Endothelial cell (in vitro differentiated cells): ENCODE results near the gene CLIC4. TPM values are rescaled to one million over a fixed set of nuclear protein-coding genes. Genes with fewer than 3 reads are reported as not detected.
A peak's percentile ranks its signal among the peaks of the same experiment; 100 is the strongest.
"Not testable (repeated sequence)": the region's sequence is repeated elsewhere in the genome, so short reads cannot be mapped to it uniquely, and the experiment has no call there.

ENCODE experiments used
- DNase-seq: peaks from one replicate; pipeline ENCODE4 v3.0.0; 2021; ENCODE audit warnings: low spot score
- H3K27ac Mint-ChIP-seq: one replicate; pipeline ENCODE4 v1.8.0; 2021; ENCODE audit warnings: mixed read lengths, inconsistent platforms; ENCODE audit not compliant: unreplicated experiment
- H3K27me3 Mint-ChIP-seq: one replicate; pipeline ENCODE4 v1.8.0; 2021; ENCODE audit warnings: mild to moderate bottlenecking, moderate library complexity, mixed read lengths, inconsistent platforms; ENCODE audit not compliant: unreplicated experiment
- H3K36me3 Mint-ChIP-seq: one replicate; pipeline ENCODE4 v1.8.0; 2021; ENCODE audit warnings: mild to moderate bottlenecking, low read depth, mixed read lengths, inconsistent platforms; ENCODE audit not compliant: unreplicated experiment
- H3K4me1 Mint-ChIP-seq: one replicate; pipeline ENCODE4 v1.8.0; 2021; ENCODE audit warnings: mild to moderate bottlenecking, mixed read lengths, inconsistent platforms; ENCODE audit not compliant: unreplicated experiment
- H3K4me3 Mint-ChIP-seq: one replicate; pipeline ENCODE4 v1.8.0; 2021; ENCODE audit warnings: mild to moderate bottlenecking, mixed read lengths, inconsistent platforms; ENCODE audit not compliant: unreplicated experiment
- H3K9me3 Mint-ChIP-seq: one replicate; pipeline ENCODE4 v1.8.0; 2021; ENCODE audit warnings: mixed read lengths, inconsistent platforms; ENCODE audit not compliant: unreplicated experiment
- total RNA-seq: library from RNA; stranded (reverse); fragmentation: NEBNext Ultra II Directional; extraction: Animal tissue kit (Norgen Biotek cat#: 25700); gene quantifications from one replicate; pipeline ENCODE4 v1.2.1, GENCODE V29; 2021; ENCODE audit not compliant: unreplicated experiment
- TF ChIP-seq, protein P1 (sequence below): fragments of 200-600 bp; sonication (generic); IDR thresholded peaks from one replicate; pipeline ENCODE4 v1.5.0; 2021; ENCODE audit warnings: antibody characterized with exemption; ENCODE audit not compliant: unreplicated experiment

Gene CLIC4
- total RNA-seq, 1 donor from 2014 or later = 109 TPM

DNA sequence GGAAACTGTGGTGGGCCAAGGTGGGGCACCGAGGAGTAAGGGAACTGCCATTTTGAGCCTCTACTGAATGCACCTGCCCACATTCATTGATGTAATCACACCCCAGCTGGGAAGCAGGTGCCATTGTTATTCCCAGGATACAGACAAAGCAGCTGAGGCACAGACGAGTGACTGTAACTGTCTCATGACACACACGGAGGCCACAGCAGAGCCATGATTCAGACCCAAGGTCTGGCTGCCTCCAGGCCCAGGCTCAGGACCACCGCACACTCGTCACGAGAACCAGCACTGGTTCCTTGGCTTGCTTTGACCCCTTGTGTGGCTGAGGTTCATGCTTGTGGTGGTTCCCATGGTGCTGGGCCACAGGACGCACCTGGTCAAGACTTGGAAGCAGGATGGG is 45.6 kb upstream of the CLIC4 start:
- no peaks in the 10 kb centered on the region for H3K36me3 Mint-ChIP-seq
- H3K9me3 Mint-ChIP-seq = no peaks in the 10 kb centered on the region
- TF ChIP-seq, protein P1, sequence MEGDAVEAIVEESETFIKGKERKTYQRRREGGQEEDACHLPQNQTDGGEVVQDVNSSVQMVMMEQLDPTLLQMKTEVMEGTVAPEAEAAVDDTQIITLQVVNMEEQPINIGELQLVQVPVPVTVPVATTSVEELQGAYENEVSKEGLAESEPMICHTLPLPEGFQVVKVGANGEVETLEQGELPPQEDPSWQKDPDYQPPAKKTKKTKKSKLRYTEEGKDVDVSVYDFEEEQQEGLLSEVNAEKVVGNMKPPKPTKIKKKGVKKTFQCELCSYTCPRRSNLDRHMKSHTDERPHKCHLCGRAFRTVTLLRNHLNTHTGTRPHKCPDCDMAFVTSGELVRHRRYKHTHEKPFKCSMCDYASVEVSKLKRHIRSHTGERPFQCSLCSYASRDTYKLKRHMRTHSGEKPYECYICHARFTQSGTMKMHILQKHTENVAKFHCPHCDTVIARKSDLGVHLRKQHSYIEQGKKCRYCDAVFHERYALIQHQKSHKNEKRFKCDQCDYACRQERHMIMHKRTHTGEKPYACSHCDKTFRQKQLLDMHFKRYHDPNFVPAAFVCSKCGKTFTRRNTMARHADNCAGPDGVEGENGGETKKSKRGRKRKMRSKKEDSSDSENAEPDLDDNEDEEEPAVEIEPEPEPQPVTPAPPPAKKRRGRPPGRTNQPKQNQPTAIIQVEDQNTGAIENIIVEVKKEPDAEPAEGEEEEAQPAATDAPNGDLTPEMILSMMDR = no peak
- peaks cover 16% of the 10 kb centered on the region for H3K4me1 Mint-ChIP-seq
- H3K4me3 Mint-ChIP-seq = no peak overlapping the region
- no peak for DNase-seq
- no peak overlapping the region for H3K27ac Mint-ChIP-seq
- peaks cover 5% of the 10 kb centered on the region for H3K27me3 Mint-ChIP-seq

DNA sequence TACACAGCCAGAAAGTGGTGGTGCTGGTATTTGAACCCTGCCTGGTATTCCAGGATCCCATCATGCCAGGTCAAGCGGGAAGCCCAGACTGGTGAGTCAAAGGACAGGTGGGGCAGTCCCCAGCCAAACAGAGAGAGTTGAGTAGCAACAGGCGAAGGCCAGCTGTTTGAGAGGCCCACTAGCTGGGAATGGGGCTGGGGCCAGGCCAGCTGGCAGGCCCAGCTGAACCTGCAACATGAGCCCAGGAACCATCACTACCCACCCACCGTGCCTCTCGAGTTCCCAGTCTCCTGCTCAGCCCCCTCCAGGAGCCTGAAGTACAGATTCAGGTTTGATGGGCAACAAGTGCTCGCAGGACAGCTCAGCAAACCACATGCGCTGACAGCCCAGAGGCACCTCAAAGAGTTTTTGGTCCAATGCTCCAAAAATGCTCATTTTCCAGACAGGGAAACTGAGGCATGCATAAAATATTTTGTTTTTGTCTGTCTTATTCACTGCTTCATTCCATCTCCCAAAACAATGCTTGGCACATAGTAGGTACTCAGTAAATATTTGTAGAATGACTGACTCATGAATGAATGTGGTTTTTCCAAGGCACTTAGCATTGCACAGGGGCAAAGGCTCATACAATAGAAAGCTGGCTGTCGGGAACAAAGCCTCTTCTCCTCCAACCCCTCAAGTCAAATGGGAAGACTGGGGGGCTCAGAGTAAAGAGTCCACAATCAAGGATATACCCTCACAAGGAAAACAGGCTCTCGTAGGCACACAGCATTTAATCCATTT is 42.5 kb upstream of the CLIC4 start:
- DNase-seq = no peak
- peak overlapping the region; percentile 62 for H3K4me3 Mint-ChIP-seq
- TF ChIP-seq, protein P1 = no peak
- peaks cover 8% of the 10 kb centered on the region for H3K27me3 Mint-ChIP-seq
- no peak overlapping the region for H3K27ac Mint-ChIP-seq
- no peaks in the 10 kb centered on the region for H3K9me3 Mint-ChIP-seq
- no peaks in the 10 kb centered on the region for H3K36me3 Mint-ChIP-seq
- H3K4me1 Mint-ChIP-seq = peaks cover 26% of the 10 kb centered on the region

DNA sequence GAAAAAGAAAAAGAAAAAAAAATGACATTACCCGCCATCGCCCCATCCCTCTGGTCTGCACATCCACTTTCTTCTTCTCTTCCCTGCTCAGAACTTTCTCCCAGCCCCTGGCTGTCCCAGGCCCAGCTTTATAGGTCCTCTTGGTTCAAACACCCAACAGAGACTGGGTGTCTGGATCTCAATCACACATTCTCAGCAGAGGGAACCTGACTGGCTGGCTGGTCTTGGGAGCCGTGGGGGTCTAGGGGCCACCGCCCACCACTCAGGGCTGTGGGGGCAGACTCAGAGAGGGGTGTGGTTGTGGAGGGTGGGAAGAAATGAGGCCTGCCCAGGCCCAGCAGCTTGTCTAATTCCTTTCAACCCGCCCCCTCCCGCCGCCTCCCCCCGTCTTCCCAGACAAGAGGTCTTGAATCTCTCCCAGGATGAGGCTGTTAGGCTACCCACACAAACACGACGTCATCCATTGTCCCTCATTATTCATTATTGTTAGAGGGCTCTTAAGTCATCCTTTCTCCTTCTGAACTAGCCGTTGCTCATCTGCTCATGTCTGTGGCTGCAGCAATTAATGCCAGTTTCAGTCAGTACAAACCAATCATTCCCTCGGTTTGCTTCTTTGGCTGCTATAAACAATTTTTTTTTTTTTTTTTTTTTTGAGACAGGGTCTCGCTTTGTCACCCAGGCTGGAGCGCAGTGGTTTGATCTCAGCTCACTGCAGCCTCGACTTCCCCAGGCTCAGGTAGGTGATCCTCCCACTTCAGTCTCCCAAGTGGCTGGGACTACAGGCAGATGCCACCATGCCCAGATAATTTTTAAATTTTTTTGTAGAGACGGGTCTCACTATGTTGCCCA is 40.6 kb upstream of the CLIC4 start:
- Mint-ChIP-seq H3K4me3 (no peak overlapping the region), H3K27ac (peak overlapping the region; percentile 91), H3K27me3 (peaks cover 8% of the 10 kb centered on the region), H3K4me1 (peaks cover 24% of the 10 kb centered on the region), H3K9me3 (no peaks in the 10 kb centered on the region), H3K36me3 (no peaks in the 10 kb centered on the region)
- TF ChIP-seq, protein P1 = no peak
- no peak for DNase-seq

DNA sequence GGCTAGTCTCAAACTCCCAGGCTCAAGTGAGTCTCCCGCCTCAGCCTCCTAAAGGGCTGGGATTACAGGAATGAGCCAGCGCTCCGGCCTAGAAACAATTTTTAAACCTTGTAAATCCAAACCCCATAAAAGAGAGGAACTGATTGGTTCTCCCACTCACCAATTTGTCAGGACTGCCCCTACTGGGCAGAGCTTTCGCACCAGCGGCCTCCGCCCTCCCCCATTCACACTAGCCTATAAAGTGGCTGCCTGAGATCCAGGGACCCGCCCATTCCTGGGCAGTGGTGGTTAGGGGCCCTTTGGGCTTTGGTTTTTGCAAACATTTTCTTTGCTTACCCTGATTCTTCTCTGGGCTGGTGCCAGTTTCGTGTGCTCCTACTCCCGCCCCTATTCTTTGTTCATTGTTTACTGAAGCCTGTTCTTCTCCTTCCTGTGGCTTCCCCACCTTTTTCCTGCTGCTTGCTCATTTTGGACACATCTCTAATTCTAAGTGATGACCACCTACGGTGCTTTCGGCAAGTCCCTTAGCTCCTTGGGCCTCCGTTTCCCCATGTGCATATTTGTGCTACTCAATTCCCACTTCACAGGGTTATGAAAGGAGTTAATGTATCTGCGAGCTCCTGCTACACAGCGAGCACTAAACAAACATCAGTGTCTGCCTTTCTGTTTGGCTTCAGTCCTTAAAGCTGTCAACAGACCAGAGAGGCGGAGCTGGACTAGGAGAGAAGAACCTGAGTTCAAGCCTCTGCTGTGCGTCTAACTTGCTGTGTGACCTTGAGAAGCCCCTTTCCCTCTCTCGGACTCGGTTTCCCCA is 39.8 kb upstream of the CLIC4 start:
- Mint-ChIP-seq H3K9me3 (no peaks in the 10 kb centered on the region), H3K4me3 (no peak overlapping the region), H3K27me3 (peaks cover 6% of the 10 kb centered on the region), H3K36me3 (no peaks in the 10 kb centered on the region), H3K27ac (peak overlapping the region; percentile 91), H3K4me1 (peaks cover 22% of the 10 kb centered on the region)
- DNase-seq = peak; percentile 81
- TF ChIP-seq, protein P1 = no peak

DNA sequence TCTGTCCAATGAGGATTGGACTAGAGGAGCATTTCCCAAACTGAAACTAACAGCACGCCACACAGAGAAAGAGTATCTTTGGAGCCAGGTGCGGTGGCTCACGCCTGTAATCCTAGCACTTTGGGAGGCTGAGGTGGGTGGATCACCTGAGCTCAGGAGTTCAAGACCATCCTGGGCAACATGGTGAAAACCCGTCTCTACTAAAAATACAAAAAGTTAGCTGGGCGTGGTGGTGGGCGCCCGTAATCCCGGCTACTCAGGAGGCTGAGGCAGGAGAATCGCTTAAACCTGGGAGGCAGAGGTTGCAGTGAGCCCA is 39.2 kb upstream of the CLIC4 start:
- DNase-seq, H3K4me3 Mint-ChIP-seq, H3K9me3 Mint-ChIP-seq, H3K36me3 Mint-ChIP-seq, H3K27me3 Mint-ChIP-seq: not testable (repeated sequence)
- H3K4me1 Mint-ChIP-seq = peaks cover 22% of the 10 kb centered on the region
- H3K27ac Mint-ChIP-seq = peak overlapping the region; percentile 91
